HCT116 (cell line): Measurements from ENCODE around the gene MAN2B2. TPM values are rescaled to one million over a fixed set of nuclear protein-coding genes. Genes with fewer than 3 reads are reported as not detected.

Experiments
- ATAC-seq: fragments of 200-7000 bp; cut with Tn5 transposase; 2 replicates; pipeline ENCODE4 v1.9.1; 2020; ENCODE audit warnings: mild to moderate bottlenecking, moderate library complexity
- BruUV-seq: library from RNA; stranded (reverse); fragments of 400-500 nt; replicated peaks from 2 replicates; lab custom pipeline; 2021; lab: Mats Ljungman, UMichigan
- CTCF ChIA-PET: fragments of 300-600 bp; sonication (Branson Sonifier 250); formaldehyde crosslinking; loops from one replicate; lab custom pipeline; 2021; ENCODE audit warnings: antibody characterized with exemption; lab: Charles Lee
- POLR2A ChIA-PET: fragments of 300-600, 350-600 bp; sonication (Branson Sonifier 250); formaldehyde crosslinking; loops from one replicate; lab custom pipeline; 2021; ENCODE audit warnings: antibody characterized with exemption; lab: Charles Lee
- RAD21 ChIA-PET, 2 experiments: fragments of 300-600 bp; sonication (Branson Sonifier 250); formaldehyde crosslinking; loops; one replicate each; lab custom pipeline; 2023; ENCODE audit warnings: low total read pairs in 2 of 2; ENCODE audit not compliant: uncharacterized antibody in 2 of 2, unreplicated experiment in 2 of 2, low non-redundant PET in 1 of 2; lab: Charles Lee
- DNase-seq: peaks from one replicate; pipeline ENCODE4 v3.0.0-alpha.2; 2010; ENCODE audit warnings: low read depth, low spot score
- H2AFZ ChIP-seq: fragments of 200-600 bp; shearing (Covaris generic), sonication (generic); 2 replicates; pipeline ENCODE4 v1.6.1; 2017; ENCODE audit warnings: low read depth, mixed run types, mixed read lengths, antibody characterized with exemption, low read length; ENCODE audit not compliant: poor library complexity, severe bottlenecking
- H3K27ac ChIP-seq: 2 replicates; pipeline ENCODE4 v1.5.1; 2012; ENCODE audit warnings: low read depth, low read length
- H3K27me3 ChIP-seq: fragments of 200-600 bp; sonication (generic); 2 replicates; pipeline ENCODE4 v1.6.1; 2016; ENCODE audit warnings: mixed run types, low read length, mixed read lengths; ENCODE audit not compliant: insufficient read depth
- H3K36me3 ChIP-seq, 2 experiments: fragments of 200-500 bp in 1 of 2; fragments of 200-600 bp in 1 of 2; sonication (Bioruptor generic) in 1 of 2; sonication (generic) in 1 of 2; 2 replicates each; pipeline versions ENCODE4 v1.5.1 to v1.6.1; 2014 to 2016; ENCODE audit warnings: low read length in 2 of 2, inconsistent platforms in 1 of 2, mixed read lengths in 1 of 2, mixed run types in 1 of 2; ENCODE audit not compliant: insufficient read depth in 2 of 2, control insufficient read depth in 1 of 2
- H3K4me1 ChIP-seq, 2 experiments: fragments of 200-600 bp in 1 of 2; sonication (generic) in 1 of 2; 2 replicates each; pipeline versions ENCODE4 v1.5.1 to v1.6.1; 2012 to 2017; ENCODE audit warnings: low read length in 2 of 2, inconsistent platforms in 1 of 2, mild to moderate bottlenecking in 1 of 2, mixed read lengths in 1 of 2, mixed run types in 1 of 2, moderate library complexity in 1 of 2; ENCODE audit not compliant: insufficient read depth in 2 of 2, control insufficient read depth in 1 of 2
- H3K4me2 ChIP-seq: fragments of 200-600 bp; sonication (generic); 2 replicates; pipeline ENCODE4 v1.6.1; 2017; ENCODE audit warnings: mixed run types, low read length, mixed read lengths
- H3K4me3 ChIP-seq, 2 experiments: fragments of 200-600 bp in 1 of 2; sonication (generic) in 1 of 2; replicated peaks in 1 of 2; 2 replicates each; pipeline ENCODE4 v1.5.1; 2011 to 2016; ENCODE audit warnings: low read length in 2 of 2, control low read depth in 1 of 2, low read depth in 1 of 2, mild to moderate bottlenecking in 1 of 2, mixed read lengths in 1 of 2, mixed run types in 1 of 2
- H3K79me2 ChIP-seq: fragments of 200-600 bp; sonication (generic); 2 replicates; pipeline ENCODE4 v1.6.1; 2017; ENCODE audit warnings: mild to moderate bottlenecking, mixed run types, low read length, moderate library complexity, mixed read lengths; ENCODE audit not compliant: insufficient read depth
- H3K9ac ChIP-seq: fragments of 200-600 bp; sonication (generic); 2 replicates; pipeline ENCODE4 v1.6.1; 2016; ENCODE audit warnings: low read length, mixed read lengths
- H3K9me2 ChIP-seq: fragments of 200-600 bp; sonication (generic), shearing (Covaris generic); 2 replicates; pipeline ENCODE4 v1.6.1; 2017; ENCODE audit warnings: mixed run types, mild to moderate bottlenecking, moderate library complexity; ENCODE audit not compliant: insufficient read depth
- H3K9me3 ChIP-seq, 2 experiments: fragments of 200-500 bp in 1 of 2; fragments of 200-600 bp in 1 of 2; sonication (Bioruptor generic) in 1 of 2; sonication (generic) in 1 of 2; 2 replicates each; pipeline ENCODE4 v1.6.1; 2014 to 2017; ENCODE audit warnings: low read length in 2 of 2, mixed read lengths in 2 of 2, inconsistent platforms in 1 of 2, low read depth in 1 of 2, mild to moderate bottlenecking in 1 of 2, mixed run types in 1 of 2, moderate library complexity in 1 of 2; ENCODE audit not compliant: control insufficient read depth in 1 of 2, insufficient read depth in 1 of 2
- H4K20me1 ChIP-seq: fragments of 200-600 bp; sonication (generic), shearing (Covaris generic); 2 replicates; pipeline ENCODE4 v1.6.1; 2017; ENCODE audit warnings: mixed run types, mild to moderate bottlenecking, moderate library complexity; ENCODE audit not compliant: insufficient read depth
- CBX3 ChIP-seq: IDR thresholded peaks from 2 replicates; pipeline ENCODE4 v1.6.1; 2012; ENCODE audit warnings: low read depth
- CEBPB ChIP-seq: IDR thresholded peaks from 2 replicates; pipeline ENCODE4 v1.6.1; 2012; ENCODE audit warnings: low read depth
- CTCF ChIP-seq, 3 experiments: fragments of 200-600 bp in 1 of 3; sonication (generic) in 1 of 3; IDR thresholded peaks in 2 of 3; conservative IDR thresholded peaks in 1 of 3; 2 replicates each; pipeline ENCODE4 v1.5.1; 2012 to 2017; ENCODE audit warnings: low read depth in 2 of 3, low read length in 2 of 3, antibody characterized with exemption in 1 of 3, borderline replicate concordance in 1 of 3, control low read depth in 1 of 3, mild to moderate bottlenecking in 1 of 3, mixed read lengths in 1 of 3, mixed run types in 1 of 3, moderate library complexity in 1 of 3; ENCODE audit not compliant: insufficient read depth in 1 of 3
- EGR1 ChIP-seq: IDR thresholded peaks from 2 replicates; pipeline ENCODE4 v1.6.1; 2012; ENCODE audit warnings: low read depth
- EZH2 ChIP-seq: fragments of 200-600 bp; sonication (generic); IDR thresholded peaks from 2 replicates; pipeline ENCODE4 v1.6.1; 2017; ENCODE audit warnings: antibody characterized with exemption, mixed run types
- EZH2phosphoT487 ChIP-seq: fragments of 200-600 bp; IDR thresholded peaks from 2 replicates; pipeline ENCODE4 v1.6.1; 2018; ENCODE audit warnings: antibody characterized with exemption, borderline replicate concordance
- FOSL1 ChIP-seq: IDR thresholded peaks from 2 replicates; pipeline ENCODE4 v1.6.1; 2012; ENCODE audit warnings: low read depth
- JUND ChIP-seq: IDR thresholded peaks from 2 replicates; pipeline ENCODE4 v1.6.1; 2012
- MAX ChIP-seq: IDR thresholded peaks from 2 replicates; pipeline ENCODE4 v1.6.1; 2012
- POLR2A ChIP-seq: IDR thresholded peaks from 2 replicates; pipeline ENCODE4 v1.7.0; 2011; ENCODE audit warnings: borderline replicate concordance; ENCODE audit not compliant: insufficient read depth, insufficient read length; ENCODE audit errors: extremely low read depth
- POLR2AphosphoS5 ChIP-seq: IDR thresholded peaks from 2 replicates; pipeline ENCODE4 v1.6.1; 2011; ENCODE audit warnings: mild to moderate bottlenecking, low read depth, low read length, moderate library complexity
- SRF ChIP-seq: IDR thresholded peaks from 2 replicates; pipeline ENCODE4 v1.6.1; 2012; ENCODE audit warnings: low read depth
- TCF7L2 ChIP-seq: IDR thresholded peaks from 2 replicates; pipeline ENCODE4 v1.7.0; 2011; ENCODE audit warnings: borderline replicate concordance, inconsistent platforms; ENCODE audit not compliant: insufficient read depth, insufficient read length; ENCODE audit errors: extremely low read depth
- ZBTB33 ChIP-seq: IDR thresholded peaks from 2 replicates; pipeline ENCODE4 v1.6.1; 2011; ENCODE audit warnings: mild to moderate bottlenecking, low read length, moderate library complexity; ENCODE audit not compliant: insufficient replicate concordance; ENCODE audit errors: extremely low read depth
- ZFX ChIP-seq: fragments of 450-650 bp; IDR thresholded peaks from 2 replicates; pipeline ENCODE4 v1.6.1; 2017
- intact Hi-C: fragments of 100-400 bp; cut with micrococcal nuclease; formaldehyde crosslinking; loops from 2 replicates; pipeline ENCODE4 v1.10.0; 2022
- total RNA-seq: library from RNA; stranded (reverse); gene quantifications from one replicate; pipeline ENCODE4 v1.2.1, GENCODE V29; 2021; ENCODE audit not compliant: unreplicated experiment

MAN2B2 gene
- total RNA-seq, 1 experiment from 2014 or later = 18.0 TPM

GRCh38 chr4:6595897-6596537, 21.0 kb downstream of the MAN2B2 start:
- BruUV-seq = no TSS peak
- Histone ChIP-seq H3K27me3 (no peaks in the 10 kb centered on the region), H3K4me1 (peaks cover 0 to 7% of the 10 kb centered on the region in 2 experiments; a peak in 1 of 4 replicates), H3K36me3 (no peaks in the 10 kb centered on the region; a peak in 1 of 4 replicates), H3K9me2 (no peaks in the 10 kb centered on the region), H3K79me2 (no peaks in the 10 kb centered on the region), H3K9ac (no peak overlapping the region), H3K9me3 (no peaks in the 10 kb centered on the region), H3K4me3 (no peak overlapping the region), H3K27ac (no peak overlapping the region), H3K4me2 (no peak overlapping the region), H4K20me1 (no peaks in the 10 kb centered on the region), H2AFZ (no peak overlapping the region)
- intact Hi-C loops = no loop called here
- DNase-seq (peak; percentile 55), ATAC-seq (peak; percentile 93)
- no peak for TF ChIP-seq CTCF (IDR thresholded peaks at IDR 0.05 in 2 of 3, conservative IDR thresholded peaks at IDR 0.05 in 1 of 3; ENCODE audit: borderline replicate concordance in 1 of 3, insufficient read depth in 1 of 3, low read depth in 2 of 3, low read length in 2 of 3)
- TF ChIP-seq FOSL1 = no peak
- TF ChIP-seq EZH2 = no peak
- no peak for TF ChIP-seq POLR2A
- no peak for TF ChIP-seq SRF
- TF ChIP-seq MAX = no peak
- no peak for TF ChIP-seq JUND
- RAD21 ChIA-PET = no interaction called here
- POLR2A ChIA-PET = no interaction called here
- CTCF ChIA-PET = no interaction called here

GRCh38 chr4:6596948-6597347, 22.0 kb downstream of the MAN2B2 start:
- CTCF ChIA-PET = no interaction called here
- H2AFZ ChIP-seq = no peak overlapping the region
- ATAC-seq (no peak), DNase-seq (no peak)
- no peak overlapping the region for H3K27ac ChIP-seq
- H3K79me2 ChIP-seq = no peaks in the 10 kb centered on the region
- H3K9me3 ChIP-seq = no peaks in the 10 kb centered on the region
- RAD21 ChIA-PET = no interaction called here
- no peak overlapping the region for H3K4me3 ChIP-seq
- H3K9ac ChIP-seq = no peak overlapping the region
- no peak overlapping the region for H3K4me2 ChIP-seq
- no peaks in the 10 kb centered on the region; a peak in 1 of 4 replicates for H3K36me3 ChIP-seq
- intact Hi-C loops = no loop called here
- H4K20me1 ChIP-seq = no peaks in the 10 kb centered on the region
- no peaks in the 10 kb centered on the region for H3K27me3 ChIP-seq
- POLR2A ChIA-PET = no interaction called here
- BruUV-seq = no TSS peak
- peaks cover 0 to 7% of the 10 kb centered on the region in 2 experiments; a peak in 1 of 4 replicates for H3K4me1 ChIP-seq
- H3K9me2 ChIP-seq = no peaks in the 10 kb centered on the region
- TF ChIP-seq SRF (no peak), CEBPB (no peak), EGR1 (no peak), ZFX (no peak), TCF7L2 (no peak), EZH2phosphoT487 (no peak), ZBTB33 (no peak), POLR2AphosphoS5 (no peak), POLR2A (no peak), CBX3 (no peak), FOSL1 (no peak)
